Heart left ventricle (tissue), 13 donors: Measurements from ENCODE around the gene ZNF726.

Experiments used
- POLR2A ChIP-seq, 2 donors: fragments of 450-650 bp; IDR thresholded peaks; one replicate each; pipeline ENCODE4 v1.6.1; 2017; ENCODE audit warnings: antibody characterized with exemption in 2 of 2, mild to moderate bottlenecking in 2 of 2, moderate library complexity in 2 of 2
- TF ChIP-seq, protein P1 (sequence below), 12 donors: fragments of 200-600 bp; sonication (generic) in 4 of 12; IDR thresholded peaks; one replicate each; pipeline versions ENCODE4 v1.5.0 to v1.8.0; 2018 to 2022; ENCODE audit warnings: antibody characterized with exemption in 12 of 12, mild to moderate bottlenecking in 5 of 12
- donor health status: ischemic (EF 13 %, LVEDD 7.1; RV severe dilation, severe dysfunction).
- donor health status: DM: no; HTN: yes; CAD: no.
- donor health status: DM: no; HTN: no; CAD: no.
- donor health status: ischemic (EF 25% LVEDD 6.9; RV normal size, moderate dysfunction).
- donor health status: ischemic (EF 25% LVEDD 5.7; RV mildly dilated, moderate dysfunction).
- donor health status: ischemic (EF 35%, LVEDD 5.7; RV mildly dilated, moderate dysfunction).
- donor health status: nonischemic (EF 11% LVEDD 7.7; RV severe dilation, severe dysfunction).
- donor health status: DM: yes; HTN: yes; CAD: no.
- donor health status: PGD.
- donor health status: ischemic (EF 29% LVEDD 5.4; RV normal size, mild dysfunction).
- donor health status: nonischemic (EF 23%, LVEDD 6.1; RV moderate dilation, normal function).

GRCh38 chr19:23916991-23917390, 2.3 kb downstream of the ZNF726 start:
- TF ChIP-seq, protein P1, sequence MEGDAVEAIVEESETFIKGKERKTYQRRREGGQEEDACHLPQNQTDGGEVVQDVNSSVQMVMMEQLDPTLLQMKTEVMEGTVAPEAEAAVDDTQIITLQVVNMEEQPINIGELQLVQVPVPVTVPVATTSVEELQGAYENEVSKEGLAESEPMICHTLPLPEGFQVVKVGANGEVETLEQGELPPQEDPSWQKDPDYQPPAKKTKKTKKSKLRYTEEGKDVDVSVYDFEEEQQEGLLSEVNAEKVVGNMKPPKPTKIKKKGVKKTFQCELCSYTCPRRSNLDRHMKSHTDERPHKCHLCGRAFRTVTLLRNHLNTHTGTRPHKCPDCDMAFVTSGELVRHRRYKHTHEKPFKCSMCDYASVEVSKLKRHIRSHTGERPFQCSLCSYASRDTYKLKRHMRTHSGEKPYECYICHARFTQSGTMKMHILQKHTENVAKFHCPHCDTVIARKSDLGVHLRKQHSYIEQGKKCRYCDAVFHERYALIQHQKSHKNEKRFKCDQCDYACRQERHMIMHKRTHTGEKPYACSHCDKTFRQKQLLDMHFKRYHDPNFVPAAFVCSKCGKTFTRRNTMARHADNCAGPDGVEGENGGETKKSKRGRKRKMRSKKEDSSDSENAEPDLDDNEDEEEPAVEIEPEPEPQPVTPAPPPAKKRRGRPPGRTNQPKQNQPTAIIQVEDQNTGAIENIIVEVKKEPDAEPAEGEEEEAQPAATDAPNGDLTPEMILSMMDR (IDR thresholded peaks at IDR 0.05), result no peak
- TF ChIP-seq POLR2A (IDR thresholded peaks at IDR 0.05), result no peak
